ENCODE data around the gene SSRP1.
A peak's percentile ranks its signal among the peaks of the same experiment; 100 is the strongest.

The SSRP1 gene

GRCh38 chr11:57318178-57318577 lies 17.5 kb downstream of the SSRP1 start:
- TF ChIP-seq TAF1 (IDR thresholded peaks at IDR 0.05; ENCODE audit: borderline replicate concordance, insufficient read depth, low read length) = no peak
- TF ChIP-seq FOXP2 (optimal IDR thresholded peaks at IDR 0.05; ENCODE audit: borderline replicate concordance, extremely low read depth, extremely low read length, insufficient read depth) = no peak
- no peak; the same call in 1 of the 2 replicates for TF ChIP-seq POLR2AphosphoS5 (IDR thresholded peaks at IDR 0.05; ENCODE audit: low read depth, low read length)
- TF ChIP-seq REST (IDR thresholded peaks at IDR 0.05; ENCODE audit: insufficient read depth in 1 of 2, low read depth in 2 of 2, low read length in 2 of 2) = no peak
- TF ChIP-seq SIN3A (IDR thresholded peaks at IDR 0.05; ENCODE audit: borderline replicate concordance, insufficient read depth, low read length) = no peak

GRCh38 chr11:57316017-57316416 lies 19.7 kb downstream of the SSRP1 start:
- TF ChIP-seq POLR2AphosphoS5 (IDR thresholded peaks at IDR 0.05; ENCODE audit: low read depth, low read length) = no peak
- no peak for TF ChIP-seq FOXP2 (optimal IDR thresholded peaks at IDR 0.05; ENCODE audit: borderline replicate concordance, extremely low read depth, extremely low read length, insufficient read depth)

GRCh38 chr11:57315491-57315890 lies 20.2 kb downstream of the SSRP1 start:
- TF ChIP-seq FOXP2 (optimal IDR thresholded peaks at IDR 0.05; ENCODE audit: borderline replicate concordance, extremely low read depth, extremely low read length, insufficient read depth) = no peak
- no peak; the same call in 1 of the 2 replicates for TF ChIP-seq POLR2AphosphoS5 (IDR thresholded peaks at IDR 0.05; ENCODE audit: low read depth, low read length)
- TF ChIP-seq REST (IDR thresholded peaks at IDR 0.05; ENCODE audit: insufficient read depth in 1 of 2, low read depth in 2 of 2, low read length in 2 of 2) = no peak
- TF ChIP-seq SIN3A (IDR thresholded peaks at IDR 0.05; ENCODE audit: borderline replicate concordance, insufficient read depth, low read length) = peak; percentile 90; the same call in 1 of the 2 replicates
- no peak for TF ChIP-seq TAF1 (IDR thresholded peaks at IDR 0.05; ENCODE audit: borderline replicate concordance, insufficient read depth, low read length)

GRCh38 chr11:57314221-57314973 lies 21.3 kb downstream of the SSRP1 start:
- no peak for TF ChIP-seq TAF1 (IDR thresholded peaks at IDR 0.05; ENCODE audit: borderline replicate concordance, insufficient read depth, low read length)
- TF ChIP-seq SIN3A (IDR thresholded peaks at IDR 0.05; ENCODE audit: borderline replicate concordance, insufficient read depth, low read length) = no peak
- TF ChIP-seq REST (IDR thresholded peaks at IDR 0.05; ENCODE audit: insufficient read depth in 1 of 2, low read depth in 2 of 2, low read length in 2 of 2) = no peak
- no peak for TF ChIP-seq FOXP2 (optimal IDR thresholded peaks at IDR 0.05; ENCODE audit: borderline replicate concordance, extremely low read depth, extremely low read length, insufficient read depth)
- TF ChIP-seq POLR2AphosphoS5 (IDR thresholded peaks at IDR 0.05; ENCODE audit: low read depth, low read length) = no peak

- TF ChIP-seq SIN3A (IDR thresholded peaks at IDR 0.05; ENCODE audit: borderline replicate concordance, insufficient read depth, low read length) (no peak), REST (IDR thresholded peaks at IDR 0.05; ENCODE audit: insufficient read depth in 1 of 2, low read depth in 2 of 2, low read length in 2 of 2) (no peak), POLR2AphosphoS5 (IDR thresholded peaks at IDR 0.05; ENCODE audit: low read depth, low read length) (no peak), FOXP2 (optimal IDR thresholded peaks at IDR 0.05; ENCODE audit: borderline replicate concordance, extremely low read depth, extremely low read length, insufficient read depth) (no peak), TAF1 (IDR thresholded peaks at IDR 0.05; ENCODE audit: borderline replicate concordance, insufficient read depth, low read length) (no peak)
Observed at GRCh38 chr11:57313788-57314135, 21.9 kb downstream of the SSRP1 start.

All from PFSK-1 (cell line).